Effector memory CD4-positive, alpha-beta T cell (primary cell): Measurements from ENCODE around the gene SSR4.

Experiments used
- DNase-seq, 3 donors: peaks; one replicate each; pipeline ENCODE4 v3.0.0-alpha.2; 2020
- H3K27ac ChIP-seq: 2 replicates; pipeline ENCODE4 v1.7.0; 2013; ENCODE audit warnings: mild to moderate bottlenecking, low read length, moderate library complexity; ENCODE audit not compliant: insufficient read depth, poor library complexity, severe bottlenecking
- H3K27me3 ChIP-seq: replicated peaks from 2 replicates; pipeline ENCODE4 v1.7.0; 2013; ENCODE audit warnings: mild to moderate bottlenecking, low read length; ENCODE audit not compliant: insufficient read depth, control insufficient read depth, poor library complexity, severe bottlenecking
- H3K36me3 ChIP-seq: 2 replicates; pipeline ENCODE4 v1.7.0; 2013; ENCODE audit warnings: mild to moderate bottlenecking, low read length, moderate library complexity; ENCODE audit not compliant: control insufficient read depth, insufficient read depth
- H3K4me1 ChIP-seq: 2 replicates; pipeline ENCODE4 v1.7.0; 2013; ENCODE audit warnings: low read length, mild to moderate bottlenecking; ENCODE audit not compliant: control insufficient read depth, insufficient read depth, poor library complexity, severe bottlenecking
- H3K4me3 ChIP-seq: 2 replicates; pipeline ENCODE4 v1.7.0; 2013; ENCODE audit warnings: low read length, low read depth, mild to moderate bottlenecking; ENCODE audit not compliant: insufficient read depth, poor library complexity, severe bottlenecking
- H3K9me3 ChIP-seq: 2 replicates; pipeline ENCODE4 v1.7.0; 2013; ENCODE audit warnings: mild to moderate bottlenecking, low read length, moderate library complexity; ENCODE audit not compliant: control insufficient read depth

SSR4 gene

DNA sequence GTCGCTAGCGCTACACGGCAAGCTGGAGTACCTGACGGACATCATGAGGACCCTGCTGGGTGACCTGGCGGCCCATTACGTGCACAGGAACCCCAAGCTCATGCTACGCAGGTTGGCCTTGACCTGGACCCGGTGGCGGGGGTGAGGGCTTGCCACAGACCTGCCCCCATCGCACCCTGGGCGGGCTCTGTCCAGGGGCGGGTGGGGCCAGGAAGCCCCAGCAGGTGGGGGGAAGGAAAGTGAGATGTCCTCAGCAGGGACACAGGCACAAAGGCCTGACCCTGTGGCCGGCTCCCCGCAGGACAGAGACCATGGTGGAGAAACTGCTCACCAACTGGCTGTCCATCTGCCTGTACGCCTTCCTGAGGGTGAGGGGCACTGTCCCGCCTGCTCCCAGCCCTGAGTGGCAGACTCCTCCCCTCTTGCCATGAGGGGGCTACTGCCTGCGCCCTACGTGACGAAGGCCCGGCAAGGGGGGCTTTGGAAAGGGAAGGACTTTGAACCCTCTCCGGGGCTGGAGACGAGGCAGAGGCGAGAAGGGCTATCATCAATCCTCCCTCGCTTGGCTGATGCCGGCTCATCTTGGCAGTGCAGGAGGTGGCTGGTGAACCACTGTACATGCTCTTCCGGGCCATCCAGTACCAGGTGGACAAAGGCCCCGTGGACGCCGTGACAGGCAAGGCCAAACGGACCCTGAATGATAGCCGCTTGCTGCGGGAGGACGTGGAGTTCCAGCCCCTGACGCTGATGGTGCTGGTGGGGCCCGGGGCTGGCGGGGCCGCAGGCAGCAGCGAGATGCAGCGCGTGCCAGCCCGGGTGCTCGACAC lies 19.0 kb upstream of the SSR4 start:
- no peak for DNase-seq
- Histone ChIP-seq H3K9me3 (no peaks in the 10 kb centered on the region), H3K27me3 (no peaks in the 10 kb centered on the region), H3K4me3 (no peak overlapping the region), H3K4me1 (no peaks in the 10 kb centered on the region), H3K36me3 (no peaks in the 10 kb centered on the region), H3K27ac (no peak overlapping the region)

DNA sequence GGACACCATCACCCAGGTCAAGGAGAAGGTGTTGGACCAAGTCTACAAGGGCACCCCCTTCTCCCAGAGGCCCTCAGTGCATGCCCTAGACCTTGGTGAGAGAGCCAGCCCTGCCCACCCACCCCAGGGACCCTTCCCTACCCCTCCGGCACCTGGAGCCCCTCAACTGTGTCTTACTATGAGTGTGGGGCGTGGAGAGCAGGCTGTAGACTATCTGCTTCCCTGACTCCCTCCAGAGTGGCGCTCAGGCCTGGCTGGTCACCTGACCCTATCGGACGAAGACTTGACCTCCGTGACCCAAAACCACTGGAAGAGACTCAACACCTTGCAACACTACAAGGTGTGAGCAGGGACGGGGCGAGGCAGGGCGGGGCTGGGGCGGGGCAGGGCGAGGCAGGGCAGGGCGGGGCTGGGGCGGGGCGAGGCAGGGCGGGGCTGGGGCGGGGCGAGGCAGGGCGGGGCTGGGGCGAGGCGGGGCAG lies 18.3 kb upstream of the SSR4 start:
- H3K4me1 ChIP-seq: no peaks in the 10 kb centered on the region
- no peak overlapping the region for H3K27ac ChIP-seq
- DNase-seq: no peak
- no peaks in the 10 kb centered on the region for H3K27me3 ChIP-seq
- H3K9me3 ChIP-seq: no peaks in the 10 kb centered on the region
- H3K36me3 ChIP-seq: no peaks in the 10 kb centered on the region
- no peak overlapping the region for H3K4me3 ChIP-seq

DNA sequence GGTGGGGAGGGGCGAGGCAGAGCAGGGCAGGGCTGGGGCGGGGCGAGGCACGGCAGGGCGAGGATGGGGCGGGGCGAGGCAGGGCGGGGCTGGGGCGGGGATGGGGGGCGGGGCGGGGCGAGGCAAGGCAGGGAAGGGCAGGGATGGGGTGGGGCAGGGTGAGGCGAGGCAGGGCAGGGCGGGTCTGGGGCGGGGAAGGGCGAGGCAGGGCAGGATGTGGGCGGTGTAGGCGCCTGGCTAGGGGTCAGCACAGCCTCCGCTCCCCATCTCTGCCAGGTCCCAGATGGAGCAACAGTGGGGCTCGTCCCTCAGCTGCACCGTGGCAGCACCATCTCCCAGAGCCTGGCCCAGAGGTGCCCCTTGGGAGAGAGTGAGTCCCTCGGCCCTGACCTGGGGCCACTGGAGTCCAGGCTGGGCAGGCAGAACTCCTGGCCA lies 17.8 kb upstream of the SSR4 start:
- Histone ChIP-seq H3K36me3 (no peaks in the 10 kb centered on the region), H3K27ac (no peak overlapping the region), H3K27me3 (no peaks in the 10 kb centered on the region), H3K9me3 (no peaks in the 10 kb centered on the region), H3K4me3 (no peak overlapping the region), H3K4me1 (no peaks in the 10 kb centered on the region)
- no peak for DNase-seq

DNA sequence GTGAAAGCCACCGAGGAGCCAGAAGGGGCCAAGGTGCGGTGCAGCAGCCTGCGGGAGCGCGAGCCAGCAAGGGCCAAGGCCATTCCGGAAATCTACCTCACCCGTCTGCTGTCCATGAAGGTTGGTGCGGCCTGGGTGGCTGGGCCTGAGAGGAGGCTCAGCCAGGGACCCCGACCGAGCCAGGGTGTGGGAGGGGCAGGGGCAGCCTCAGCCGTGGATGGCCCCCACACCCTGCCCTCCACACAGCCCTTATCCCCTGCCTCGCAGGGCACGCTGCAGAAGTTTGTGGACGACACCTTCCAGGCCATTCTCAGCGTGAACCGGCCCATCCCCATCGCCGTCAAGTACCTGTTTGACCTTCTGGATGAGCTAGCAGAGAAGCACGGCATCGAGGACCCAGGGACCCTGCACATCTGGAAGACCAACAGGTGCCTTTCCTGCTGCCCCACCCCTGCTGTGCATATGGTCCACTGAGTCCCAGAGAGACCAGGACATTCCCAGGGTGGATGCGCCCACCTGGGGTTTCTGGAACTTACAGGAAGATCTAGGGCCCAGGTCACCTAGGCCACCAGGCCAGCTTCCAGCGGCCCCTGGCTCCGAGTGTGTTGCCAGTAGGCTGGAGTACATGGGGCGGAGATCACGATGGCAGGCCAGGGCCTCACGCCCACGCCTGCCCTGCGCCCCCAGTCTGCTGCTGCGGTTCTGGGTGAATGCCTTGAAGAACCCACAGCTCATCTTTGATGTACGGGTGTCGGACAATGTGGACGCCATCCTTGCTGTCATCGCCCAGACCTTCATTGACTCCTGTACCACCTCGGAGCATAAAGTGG lies 17.0 kb upstream of the SSR4 start:
- no peak for DNase-seq
- Histone ChIP-seq H3K4me1 (no peaks in the 10 kb centered on the region), H3K27ac (no peak overlapping the region), H3K4me3 (no peak overlapping the region), H3K9me3 (no peaks in the 10 kb centered on the region), H3K36me3 (no peaks in the 10 kb centered on the region), H3K27me3 (no peaks in the 10 kb centered on the region)

DNA sequence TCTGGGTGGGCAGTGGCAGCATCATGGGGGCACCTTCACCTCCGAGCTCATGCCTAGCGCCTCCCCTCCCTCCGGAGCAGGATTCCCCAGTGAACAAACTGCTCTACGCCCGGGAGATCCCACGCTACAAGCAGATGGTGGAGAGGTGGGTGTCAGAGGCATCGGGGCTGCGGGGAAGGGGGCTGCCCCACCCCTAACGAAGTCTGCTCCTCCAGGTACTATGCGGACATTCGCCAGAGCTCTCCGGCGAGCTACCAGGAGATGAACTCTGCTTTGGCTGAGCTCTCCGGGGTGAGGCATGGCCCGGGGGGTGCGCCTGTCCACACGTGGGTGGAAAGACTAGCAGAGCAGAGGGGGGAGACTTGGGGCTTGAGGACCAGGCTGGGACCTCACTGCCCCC lies 16.3 kb upstream of the SSR4 start:
- H3K4me1 ChIP-seq: no peaks in the 10 kb centered on the region
- no peak for DNase-seq
- no peak overlapping the region for H3K27ac ChIP-seq
- H3K27me3 ChIP-seq: no peaks in the 10 kb centered on the region
- no peak overlapping the region for H3K4me3 ChIP-seq
- H3K9me3 ChIP-seq: no peaks in the 10 kb centered on the region
- H3K36me3 ChIP-seq: no peaks in the 10 kb centered on the region

DNA sequence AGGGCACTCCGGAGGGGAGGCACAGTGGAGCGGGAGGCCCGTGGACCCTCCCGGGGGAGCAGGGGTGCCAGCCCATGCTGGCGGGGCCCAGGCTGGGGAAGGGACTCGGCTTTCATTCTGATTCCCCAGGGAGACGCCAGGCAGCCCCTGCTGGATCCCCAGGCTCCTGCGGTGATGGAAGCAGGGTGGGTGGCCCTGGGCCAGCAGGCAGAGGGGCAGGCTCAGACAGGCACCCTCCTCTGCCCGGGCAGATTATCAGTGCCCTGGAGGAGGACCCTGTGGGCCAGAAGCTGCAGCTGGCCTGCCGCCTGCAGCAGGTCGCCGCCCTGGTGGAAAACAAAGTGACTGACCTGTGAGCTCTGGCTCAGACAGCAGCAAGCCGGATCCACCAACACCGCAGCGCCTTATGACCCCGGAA lies 15.8 kb upstream of the SSR4 start:
- H3K27me3 ChIP-seq: no peaks in the 10 kb centered on the region
- H3K27ac ChIP-seq: no peak overlapping the region
- H3K36me3 ChIP-seq: no peaks in the 10 kb centered on the region
- no peak overlapping the region for H3K4me3 ChIP-seq
- DNase-seq: no peak
- no peaks in the 10 kb centered on the region for H3K4me1 ChIP-seq
- H3K9me3 ChIP-seq: no peaks in the 10 kb centered on the region

DNA sequence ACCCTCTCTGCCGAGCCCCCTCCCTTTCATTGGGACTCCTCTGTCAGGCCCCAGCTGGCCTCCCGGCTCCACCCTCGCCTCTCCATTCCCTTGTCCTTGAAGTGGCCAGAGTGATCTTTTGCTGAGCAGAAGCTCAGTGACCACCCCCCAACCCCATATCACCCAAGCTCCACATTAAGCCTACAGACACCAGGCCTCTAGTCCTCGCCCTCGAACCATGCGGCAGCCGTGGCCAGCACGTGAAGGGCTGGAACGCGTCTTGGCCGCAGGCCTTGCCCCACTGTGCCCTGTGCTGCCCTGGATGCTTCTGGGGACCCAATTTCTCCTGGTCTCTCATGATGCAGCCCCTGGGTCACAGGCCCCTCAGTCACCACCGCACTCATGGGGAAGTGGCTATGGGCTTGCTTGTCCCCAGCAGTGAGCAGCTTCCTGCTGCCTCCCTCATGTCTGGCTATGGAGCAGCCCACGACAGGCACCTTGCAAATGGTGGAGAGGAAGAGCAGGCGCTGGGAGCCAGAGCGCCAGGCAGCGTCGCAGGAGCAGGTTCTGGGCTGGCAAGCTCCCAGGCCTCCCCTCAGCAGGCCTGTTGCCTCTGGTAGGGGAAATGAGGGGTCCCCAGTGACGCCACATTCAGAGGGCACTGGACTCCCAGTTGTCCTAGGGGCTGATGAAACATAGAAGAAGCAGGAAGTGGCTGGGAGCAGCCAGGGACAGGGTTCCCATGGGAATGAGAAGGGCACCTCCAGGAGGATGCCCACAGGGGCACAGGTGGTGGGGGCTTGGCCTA lies 14.4 kb upstream of the SSR4 start:
- Histone ChIP-seq H3K27me3 (no peaks in the 10 kb centered on the region), H3K36me3 (no peaks in the 10 kb centered on the region), H3K4me1 (no peaks in the 10 kb centered on the region), H3K27ac (no peak overlapping the region), H3K4me3 (no peak overlapping the region), H3K9me3 (no peaks in the 10 kb centered on the region)
- DNase-seq: no peak

DNA sequence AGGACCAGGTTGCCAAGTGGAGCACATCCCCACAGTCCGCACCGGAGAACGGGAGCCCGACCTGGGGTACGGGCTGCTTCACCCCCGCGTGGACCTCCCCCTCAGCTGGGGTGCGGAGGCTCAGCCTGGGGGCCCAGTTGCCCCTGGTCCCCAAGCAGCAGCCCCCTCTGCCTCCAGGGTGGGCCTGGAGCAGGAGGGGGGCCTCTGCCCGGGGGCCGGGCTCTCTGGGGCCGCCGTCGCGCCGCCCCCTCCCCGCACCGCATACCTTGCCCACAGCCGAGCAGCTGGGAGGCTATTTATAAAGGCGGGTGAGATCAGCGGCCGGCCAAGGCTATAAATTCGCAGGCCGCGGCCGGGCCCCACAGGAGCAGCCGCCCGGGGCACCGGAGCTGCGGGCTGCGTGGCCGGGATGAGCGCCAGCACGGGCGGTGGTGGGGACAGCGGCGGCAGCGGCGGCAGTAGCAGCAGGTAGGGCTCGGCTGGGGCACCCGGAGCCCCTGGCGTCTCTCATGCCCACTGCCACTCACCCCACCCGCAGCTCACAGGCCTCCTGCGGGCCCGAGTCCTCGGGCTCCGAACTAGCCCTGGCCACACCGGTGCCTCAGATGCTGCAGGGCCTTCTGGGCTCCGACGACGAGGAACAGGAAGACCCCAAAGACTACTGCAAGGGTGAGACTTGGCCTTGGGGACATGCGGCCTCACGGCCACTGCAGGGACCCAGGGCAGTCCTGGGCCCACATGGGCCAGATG lies 13.6 kb upstream of the SSR4 start, which contains the start of gene SRPK3:
Gene SRPK3 (plus strand): TSS at position 364 of the 750 bp plus-strand sequence. CDS start 46 bp downstream, at position 410.
- no peaks in the 10 kb centered on the region for H3K9me3 ChIP-seq
- no peaks in the 10 kb centered on the region for H3K27me3 ChIP-seq
- H3K27ac ChIP-seq: no peak within 1 kb of the TSS
- H3K4me3 ChIP-seq: no peak within 1 kb of the TSS
- peaks cover 4% of the 10 kb centered on the region for H3K36me3 ChIP-seq
- no peak for DNase-seq
- no peaks in the 10 kb centered on the region for H3K4me1 ChIP-seq

DNA sequence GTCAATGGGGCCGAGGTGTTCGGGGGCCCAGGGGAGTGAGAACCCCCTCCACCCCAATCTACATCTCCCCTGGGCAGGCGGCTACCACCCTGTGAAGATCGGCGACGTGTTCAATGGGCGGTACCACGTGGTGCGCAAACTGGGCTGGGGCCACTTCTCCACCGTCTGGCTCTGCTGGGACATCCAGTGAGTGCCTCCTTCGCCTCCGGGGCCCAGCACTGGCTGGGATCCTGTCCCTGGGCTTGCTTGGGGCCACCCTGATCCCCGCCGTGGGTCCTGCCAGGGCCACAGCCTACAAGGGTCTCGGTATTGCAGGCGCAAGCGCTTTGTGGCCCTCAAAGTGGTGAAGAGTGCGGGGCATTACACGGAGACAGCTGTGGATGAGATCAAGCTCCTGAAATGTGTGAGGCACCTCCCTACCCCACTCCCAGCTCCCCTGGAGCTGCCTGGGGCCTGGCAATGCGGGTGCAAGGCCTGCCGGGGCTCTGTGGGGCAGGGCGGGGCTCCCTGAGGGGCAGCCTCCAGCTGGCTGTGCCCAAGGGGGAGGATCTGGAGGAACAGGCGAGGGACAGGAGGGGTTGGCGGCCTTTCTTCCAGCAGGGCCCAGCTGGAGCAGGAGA lies 12.9 kb upstream of the SSR4 start:
- Histone ChIP-seq H3K36me3 (peaks cover 7% of the 10 kb centered on the region), H3K27me3 (no peaks in the 10 kb centered on the region), H3K4me1 (no peaks in the 10 kb centered on the region), H3K27ac (no peak overlapping the region), H3K9me3 (no peaks in the 10 kb centered on the region), H3K4me3 (no peak overlapping the region)
- no peak for DNase-seq
